ENCODE data around the gene IL1RL1. TPM values are rescaled to one million over a fixed set of nuclear protein-coding genes. Genes with fewer than 3 reads are reported as not detected.
"Not testable (repeated sequence)": the region's sequence is repeated elsewhere in the genome, so short reads cannot be mapped to it uniquely, and the experiment has no call there.

The IL1RL1 gene
- polyA plus RNA-seq, 10 donors = 0.15 to 1.0 (median 0.36) TPM

DNA sequence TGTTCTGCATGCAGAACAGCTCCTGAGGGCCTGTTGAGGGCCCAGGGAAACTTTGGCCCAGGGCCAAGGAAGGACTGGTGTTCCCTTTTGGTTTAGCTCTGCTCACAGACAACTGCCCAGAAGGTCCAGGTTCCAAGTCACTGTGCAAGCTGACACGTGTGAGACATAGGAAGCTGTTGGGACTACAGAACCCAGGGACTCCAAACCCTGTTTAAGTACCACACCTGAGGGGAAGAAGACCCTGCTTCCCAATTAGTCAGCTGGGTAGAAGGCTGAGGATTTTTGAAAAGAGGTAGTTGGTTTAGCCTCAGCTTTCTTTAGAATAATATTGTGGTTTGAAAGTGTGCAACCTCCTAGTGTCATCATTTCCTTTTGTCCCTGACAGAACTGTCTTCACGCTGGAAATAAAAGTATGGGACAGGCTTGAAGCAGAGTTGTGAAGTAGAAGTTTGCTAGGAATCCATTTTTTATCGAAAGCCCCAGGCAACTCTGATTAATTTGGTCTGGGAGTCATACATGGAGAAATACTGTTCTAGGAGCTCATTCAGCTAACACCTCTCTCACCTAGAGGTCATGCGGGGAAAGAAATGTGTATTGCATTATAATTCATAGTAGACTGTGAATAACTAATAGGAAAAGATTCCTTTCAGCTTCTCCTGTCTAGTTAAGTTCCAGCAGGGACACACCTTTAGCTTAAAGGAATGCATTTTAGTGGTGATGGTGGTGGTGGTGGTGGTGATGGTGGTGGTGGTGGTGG lies 19.9 kb upstream of the IL1RL1 start:
- DNase-seq = peak in 2 of 3 donors; percentile 10 to 30

DNA sequence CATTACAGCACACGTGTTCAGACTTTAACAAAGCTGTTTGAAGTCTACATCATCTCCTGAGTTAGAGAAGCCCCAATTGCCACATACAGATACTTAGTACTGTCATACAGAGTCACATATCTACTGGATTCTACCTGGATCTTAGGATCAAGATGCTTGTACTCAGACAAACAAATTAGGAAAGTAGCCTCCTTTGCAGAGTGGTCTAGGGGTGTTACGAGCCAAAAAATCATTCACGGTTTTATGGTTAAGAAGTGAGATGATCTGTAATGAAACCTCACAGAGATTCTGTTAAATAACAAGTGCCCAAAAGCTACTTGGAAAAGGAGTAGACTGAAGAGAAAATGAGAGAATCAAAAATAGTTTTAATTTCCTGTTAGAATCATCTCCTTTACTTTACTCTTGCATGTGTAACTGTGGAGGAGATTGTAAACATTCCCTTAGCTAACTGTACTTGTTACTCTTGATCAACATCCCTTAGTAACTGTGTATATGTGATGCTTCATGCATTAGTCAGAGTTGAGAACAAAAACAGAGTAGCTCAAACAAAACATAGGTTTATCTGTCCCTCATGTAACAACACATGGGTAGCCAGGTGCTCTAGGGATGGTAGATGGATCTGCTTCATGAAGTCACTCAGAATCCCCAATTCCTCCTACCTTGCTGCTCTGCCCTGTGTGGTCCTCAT lies 16.4 kb upstream of the IL1RL1 start:
- no peak for DNase-seq

DNA sequence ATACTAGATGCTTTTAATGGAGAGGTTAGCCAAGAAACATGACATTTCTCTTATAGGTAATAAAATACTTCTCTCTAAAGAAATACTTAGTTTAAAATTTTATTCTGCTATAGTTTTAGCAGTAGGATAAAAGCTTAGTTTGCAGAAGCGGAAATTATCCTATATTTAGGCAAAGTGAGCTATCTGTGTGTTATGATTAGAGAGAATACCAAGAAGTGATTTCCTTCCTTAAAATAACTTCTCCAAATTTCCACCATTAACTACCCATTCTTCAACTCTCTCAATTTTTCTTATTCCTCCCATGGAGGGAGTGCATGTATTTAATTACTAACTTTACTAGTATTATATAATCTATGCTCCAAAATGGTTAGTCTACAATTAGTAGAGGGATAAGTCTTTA lies 15.8 kb upstream of the IL1RL1 start:
- DNase-seq = no peak

DNA sequence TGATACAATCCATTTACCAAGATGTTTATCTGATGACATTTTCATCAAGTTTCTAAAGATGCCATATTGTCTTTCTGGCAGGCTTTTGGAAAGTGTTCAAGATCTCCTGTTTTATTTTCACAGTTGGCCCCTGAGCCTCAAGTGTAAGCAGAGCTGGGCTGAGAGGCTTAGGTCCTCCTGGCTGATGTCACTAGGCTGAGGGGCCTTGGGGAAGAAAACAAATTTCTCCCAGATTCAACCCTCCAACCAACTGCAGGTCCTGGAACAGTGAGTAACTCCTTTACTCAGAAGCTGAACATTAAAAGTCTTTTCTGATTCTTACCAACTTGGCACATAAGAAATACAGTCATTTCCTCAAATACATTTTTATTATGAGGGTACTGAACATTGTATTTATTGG lies 14.9 kb upstream of the IL1RL1 start:
- DNase-seq = no peak

DNA sequence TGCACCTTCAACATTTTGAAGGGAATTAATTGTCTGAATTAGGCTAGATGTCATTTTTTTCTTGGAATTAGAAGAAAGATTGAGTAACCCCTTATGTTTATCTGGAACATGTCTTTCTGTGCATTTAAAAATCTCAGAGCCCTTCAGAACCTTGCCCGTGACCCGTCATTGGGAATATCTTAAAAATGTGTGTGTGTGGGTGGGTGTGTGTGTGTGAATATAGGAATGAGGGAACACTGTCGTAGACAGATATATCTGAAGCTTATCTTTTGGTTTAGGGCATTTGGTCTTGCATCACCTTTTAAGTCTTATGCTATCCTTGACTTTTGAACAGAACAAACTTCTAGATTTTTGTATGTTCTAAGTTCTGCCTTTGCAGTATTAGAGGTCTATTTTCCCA lies 13.5 kb upstream of the IL1RL1 start:
- no peak for DNase-seq

DNA sequence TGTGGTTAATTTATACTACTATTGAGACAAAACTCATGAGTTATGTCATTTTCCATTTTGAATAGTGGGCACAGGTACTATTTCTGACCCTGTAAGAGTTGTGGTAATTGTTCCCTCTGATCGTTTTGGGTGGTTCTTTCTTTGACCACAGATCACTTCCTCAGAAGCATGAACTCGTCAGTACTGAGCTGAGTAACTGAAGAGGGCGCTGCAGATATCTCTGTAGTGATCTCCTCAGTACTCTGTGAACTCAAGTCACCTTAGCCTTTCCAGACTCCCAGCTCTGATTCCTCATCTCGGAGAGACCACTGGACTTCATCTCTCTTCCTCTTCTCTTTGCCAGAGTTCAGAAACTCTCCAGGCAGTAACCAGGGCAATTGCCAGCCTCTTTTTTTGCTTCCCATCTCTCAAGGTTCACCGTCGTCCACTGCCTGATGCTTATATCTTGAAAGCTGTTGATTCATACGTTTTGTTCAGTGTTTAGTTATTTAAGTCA lies 9.4 kb upstream of the IL1RL1 start:
- peak in 1 of 3 donors; percentile 8 for DNase-seq

DNA sequence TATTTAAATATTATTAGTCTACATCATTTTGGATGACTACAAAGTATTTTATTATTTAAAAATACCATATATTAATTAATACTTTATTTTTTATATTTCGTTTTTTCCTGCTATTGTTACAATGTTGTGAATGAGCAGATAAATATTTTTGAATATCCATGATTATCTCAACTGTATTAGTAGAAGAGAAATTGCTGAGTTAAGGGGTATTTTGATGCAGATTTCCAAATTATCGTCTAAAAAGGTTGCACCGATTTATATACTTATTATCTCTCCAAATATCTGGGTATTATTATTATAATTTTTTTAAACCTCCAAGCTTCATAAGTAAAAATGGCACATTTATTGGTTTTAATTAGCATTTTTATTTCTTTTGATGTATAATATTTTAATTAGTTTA lies 8.9 kb upstream of the IL1RL1 start:
- no peak for DNase-seq

DNA sequence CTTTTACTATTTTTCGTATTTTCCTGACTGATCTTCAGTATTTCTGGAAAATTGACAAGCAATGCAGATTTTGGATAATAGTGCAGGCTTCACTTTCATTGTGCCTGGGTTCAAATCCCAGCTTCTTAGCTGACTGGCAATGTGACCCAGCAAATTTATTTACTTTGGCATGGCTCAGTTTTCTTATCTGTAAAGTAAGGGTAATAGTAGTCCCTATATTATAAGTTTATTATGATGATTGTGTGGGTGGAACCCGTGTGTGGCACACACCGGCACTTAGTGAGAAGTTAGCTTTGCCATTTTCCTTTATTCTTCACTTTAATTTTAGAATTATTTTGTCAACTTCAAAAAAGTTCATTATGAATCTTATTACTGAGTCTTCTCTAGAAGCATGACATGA lies 7.8 kb upstream of the IL1RL1 start:
- DNase-seq = no peak

DNA sequence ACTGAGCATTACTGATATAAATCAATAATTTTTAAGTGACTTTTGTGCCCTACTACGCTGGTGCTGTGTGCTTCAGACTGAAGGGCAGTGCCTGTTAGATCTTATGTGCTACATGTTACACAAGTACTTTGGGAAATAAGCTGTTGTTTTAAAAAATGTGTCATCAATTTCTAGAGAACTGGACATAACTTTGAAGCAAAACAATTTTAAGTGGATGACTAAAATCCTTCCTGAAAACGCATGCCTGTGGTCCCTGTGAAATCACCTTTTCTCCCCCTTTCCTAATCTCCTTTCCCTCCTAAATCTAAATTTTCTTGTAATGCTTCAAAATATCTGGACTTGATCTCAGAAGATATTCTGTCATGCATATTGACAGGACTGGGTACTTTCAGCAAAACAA lies 7.1 kb upstream of the IL1RL1 start:
- no peak for DNase-seq

DNA sequence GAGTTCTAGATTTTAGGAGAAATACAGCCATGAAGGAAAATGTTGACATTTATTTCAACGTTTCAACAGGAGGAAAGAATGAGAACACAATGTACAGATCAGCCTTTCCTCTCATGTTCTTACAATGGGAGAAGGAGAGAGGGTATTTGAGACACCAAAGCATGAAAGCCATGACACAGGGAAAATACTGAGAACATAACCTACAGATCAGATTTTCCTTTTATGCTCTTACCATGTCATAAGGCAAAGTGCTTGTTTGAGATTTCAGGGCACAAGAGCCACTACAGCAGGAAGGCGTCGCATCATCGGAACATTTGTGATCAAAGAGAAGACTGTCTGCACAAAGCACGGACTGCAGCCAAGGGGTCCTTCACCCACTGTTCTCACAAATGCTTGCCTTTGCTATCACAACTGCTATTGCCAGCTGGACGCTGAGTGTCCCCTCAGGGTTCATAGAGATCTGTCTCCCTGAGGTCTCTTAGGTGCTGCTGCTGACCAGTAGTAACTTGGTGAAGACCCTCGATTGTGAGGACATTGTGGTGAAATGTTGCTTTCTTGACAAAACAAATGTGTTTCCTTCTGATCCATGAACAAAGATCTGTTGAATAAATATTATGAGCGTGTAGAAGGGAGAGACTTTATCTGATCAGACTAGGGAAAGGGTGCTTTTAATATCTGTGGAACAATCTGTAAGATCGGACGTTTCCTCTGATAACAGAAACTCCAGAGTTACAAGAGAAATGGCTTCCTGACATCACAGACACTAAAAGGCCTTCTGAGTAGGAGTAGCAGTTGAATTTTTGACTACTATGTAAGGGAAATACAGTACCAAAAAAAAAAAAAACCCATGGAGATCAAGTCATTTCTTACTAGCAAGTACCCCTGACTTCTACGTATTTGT lies 6.4 kb upstream of the IL1RL1 start:
- no peak for DNase-seq

DNA sequence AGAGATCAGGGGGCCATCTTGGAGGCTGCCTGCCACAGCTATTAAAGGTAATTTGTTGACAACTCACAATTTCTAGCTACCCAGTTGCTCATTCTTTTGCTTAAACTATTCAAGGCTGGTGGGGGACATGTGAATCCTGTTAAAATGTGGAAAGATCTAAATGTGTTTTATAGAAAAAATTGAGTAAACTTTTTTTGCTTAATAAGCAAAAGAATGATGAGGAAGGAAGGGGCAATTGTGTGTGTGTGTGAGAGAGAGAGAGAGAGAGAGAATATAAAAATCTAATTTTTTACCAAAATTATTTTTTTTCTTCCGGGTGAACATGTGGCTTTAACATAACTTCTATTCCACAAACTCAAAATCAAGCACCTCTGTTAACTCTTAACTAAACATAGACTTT lies 5.2 kb upstream of the IL1RL1 start:
- no peak for DNase-seq

DNA sequence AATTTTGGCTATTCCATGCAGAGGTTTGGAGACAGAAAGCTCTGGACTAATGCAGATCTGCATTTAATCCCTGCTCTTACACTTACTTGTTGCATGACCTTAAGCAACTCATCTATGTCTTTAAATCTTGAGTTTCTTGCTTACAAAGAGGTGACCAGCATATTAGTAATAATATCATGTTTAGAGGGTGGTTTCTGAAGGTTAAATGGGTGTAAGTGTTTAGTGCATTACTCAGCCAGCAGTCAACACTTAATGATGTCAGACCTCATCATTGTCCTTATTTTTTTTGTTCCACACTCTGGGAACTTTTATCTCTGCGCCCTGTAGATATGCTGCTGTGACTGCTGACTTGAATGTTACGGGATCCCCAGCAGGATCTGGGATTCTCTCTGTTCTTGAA lies 1.7 kb downstream of the IL1RL1 start:
- DNase-seq = no peak

DNA sequence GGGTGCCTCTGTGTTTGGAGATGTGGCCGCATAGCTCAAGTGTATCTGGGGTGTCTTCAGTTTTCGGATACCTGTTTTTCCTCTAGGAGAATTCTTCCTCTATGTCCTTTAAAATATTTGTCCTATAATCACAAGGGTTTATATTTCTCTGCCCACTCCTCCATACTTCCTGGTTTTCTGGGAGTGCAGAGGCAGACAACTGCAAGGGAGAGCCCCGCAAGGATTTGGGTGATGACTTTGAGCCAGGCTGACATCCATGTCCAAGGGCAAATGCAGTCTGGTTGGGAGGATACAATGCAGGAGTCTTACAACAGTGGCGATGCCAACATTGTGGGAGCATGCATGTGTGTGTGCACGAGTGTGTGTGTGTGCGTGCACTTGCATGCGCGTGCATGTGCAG lies 2.1 kb downstream of the IL1RL1 start:
- no peak for DNase-seq

DNA sequence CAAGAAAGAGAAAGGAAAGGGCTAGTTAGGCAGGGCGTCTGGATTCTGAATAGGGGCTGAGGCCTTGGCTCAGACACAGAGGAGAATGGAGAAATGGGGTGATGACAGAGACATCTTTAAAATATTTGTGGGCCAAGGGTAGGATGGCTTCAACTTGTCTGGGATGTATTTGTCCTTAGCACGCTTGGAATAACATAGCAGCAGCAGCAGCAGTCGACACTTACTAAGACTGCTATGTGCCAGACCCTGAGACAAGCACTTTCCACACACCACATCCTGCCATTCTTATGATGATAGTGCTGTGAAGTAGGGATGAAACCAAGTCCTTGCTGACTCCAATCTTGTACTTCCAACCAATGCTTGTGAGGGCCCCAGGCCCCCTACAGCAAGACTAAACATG lies 2.6 kb downstream of the IL1RL1 start:
- peak in 1 of 3 donors; percentile 24 for DNase-seq

DNA sequence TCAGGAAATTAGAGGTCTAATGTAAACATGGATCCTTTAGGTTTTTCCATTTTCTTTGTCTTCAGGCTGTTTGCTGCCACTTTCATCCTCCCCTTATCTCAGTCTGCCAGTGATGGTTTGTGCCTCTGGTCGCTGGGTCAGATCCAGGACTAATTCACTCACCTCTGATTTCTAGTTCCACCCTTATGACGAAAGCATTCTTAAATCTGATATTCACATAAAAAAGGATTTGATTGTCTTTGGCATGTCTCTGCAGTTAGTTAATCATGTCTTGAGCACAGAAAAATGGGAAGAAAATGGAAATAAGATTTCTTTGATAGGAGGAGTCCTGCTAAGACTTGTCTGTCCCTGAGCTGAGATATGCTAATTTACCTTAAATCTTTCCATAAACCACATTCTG lies 4.6 kb downstream of the IL1RL1 start:
- DNase-seq = no peak

DNA sequence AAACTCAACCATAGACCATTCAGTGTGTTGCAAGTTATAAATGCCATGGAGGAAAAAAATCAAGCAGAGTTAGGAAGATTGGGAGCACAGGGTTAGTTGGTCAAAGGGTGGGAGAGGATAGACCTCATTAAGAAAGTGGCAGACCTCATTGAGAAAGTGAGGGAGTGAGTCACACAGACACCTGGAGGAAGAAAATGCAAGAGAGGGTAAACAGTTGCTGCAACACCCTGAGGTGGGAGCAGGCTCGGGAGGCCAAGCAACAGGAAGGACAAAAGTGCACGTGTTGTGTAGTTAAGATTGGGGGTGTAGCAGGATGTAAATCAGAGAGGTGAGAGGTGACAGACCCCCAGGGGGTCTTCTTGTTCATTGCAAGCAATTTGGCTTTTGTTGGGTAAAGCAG lies 6.4 kb downstream of the IL1RL1 start:
- DNase-seq = no peak

DNA sequence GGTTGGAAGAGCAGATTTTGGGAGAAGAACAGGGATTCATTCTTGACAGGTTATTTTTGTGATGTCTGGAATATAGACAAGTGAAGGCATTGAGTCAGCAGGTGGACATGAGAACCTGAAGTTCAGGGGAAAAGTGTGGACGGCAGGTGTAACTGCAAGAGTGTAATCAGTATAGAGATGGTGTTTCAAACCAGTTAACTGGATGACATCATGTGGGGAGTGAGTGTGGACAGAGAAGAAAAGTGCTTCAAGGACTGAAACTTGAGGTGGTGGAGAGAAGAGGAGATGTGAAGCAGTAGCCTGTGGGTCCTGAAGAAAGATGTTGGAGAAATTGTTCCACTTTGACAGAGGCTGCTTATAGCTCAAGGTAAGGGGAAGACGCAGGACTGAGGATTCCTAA lies 7.1 kb downstream of the IL1RL1 start:
- no peak for DNase-seq

DNA sequence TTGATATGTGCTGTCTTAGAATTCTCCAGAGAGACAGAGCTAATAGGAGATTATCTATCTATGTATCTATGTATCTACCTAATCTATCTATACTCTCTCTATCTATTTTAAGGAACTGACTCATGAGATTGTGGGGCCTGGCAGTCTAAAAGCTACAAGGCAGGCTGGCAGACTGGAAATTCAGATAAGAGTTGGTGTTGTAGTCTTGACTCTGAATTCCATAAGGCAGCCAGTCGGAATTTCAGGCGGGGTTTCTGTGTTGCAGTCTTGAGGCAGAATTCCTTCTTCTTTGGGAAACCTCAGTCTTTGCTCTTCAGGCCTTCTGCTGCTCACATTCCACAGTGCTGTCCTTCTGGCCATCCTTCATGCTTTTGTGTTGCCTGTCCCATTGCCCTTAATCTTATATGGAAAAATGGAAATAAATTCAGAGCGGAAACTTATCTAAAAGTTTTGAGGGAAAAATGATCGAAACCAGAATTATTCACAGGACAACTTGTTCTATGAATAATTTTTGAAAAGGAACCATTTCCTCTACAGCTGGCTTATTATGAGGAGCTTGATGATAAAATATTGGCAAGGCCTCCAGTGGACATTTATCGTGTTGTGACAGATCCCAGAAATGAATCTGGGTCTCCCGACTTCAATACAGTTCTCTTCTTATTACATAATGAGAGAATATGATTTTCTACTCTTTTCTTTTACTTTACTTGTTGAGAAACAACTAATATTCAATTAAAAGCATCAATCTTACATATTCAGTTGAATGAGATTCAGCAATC lies 10.8 kb downstream of the IL1RL1 start:
- no peak for DNase-seq

DNA sequence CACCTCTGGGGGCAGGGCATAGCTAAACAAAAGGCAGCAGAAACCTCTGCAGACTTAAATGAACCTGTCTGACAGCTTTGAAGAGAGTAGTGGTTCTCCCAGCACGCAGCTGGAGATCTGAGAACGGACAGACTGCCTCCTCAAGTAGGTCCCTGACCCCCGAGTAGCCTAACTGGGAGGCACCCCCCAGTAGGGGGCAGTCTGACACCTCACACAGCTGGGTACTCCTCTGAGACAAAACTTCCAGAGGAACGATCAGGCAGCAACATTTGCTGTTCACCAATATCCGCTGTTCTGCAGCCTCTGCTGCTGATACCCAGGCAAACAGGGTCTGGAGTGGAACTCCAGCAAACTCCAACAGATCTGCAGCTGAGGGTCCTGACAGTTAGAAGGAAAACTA lies 13.6 kb downstream of the IL1RL1 start:
- DNase-seq = not testable (repeated sequence)

DNA sequence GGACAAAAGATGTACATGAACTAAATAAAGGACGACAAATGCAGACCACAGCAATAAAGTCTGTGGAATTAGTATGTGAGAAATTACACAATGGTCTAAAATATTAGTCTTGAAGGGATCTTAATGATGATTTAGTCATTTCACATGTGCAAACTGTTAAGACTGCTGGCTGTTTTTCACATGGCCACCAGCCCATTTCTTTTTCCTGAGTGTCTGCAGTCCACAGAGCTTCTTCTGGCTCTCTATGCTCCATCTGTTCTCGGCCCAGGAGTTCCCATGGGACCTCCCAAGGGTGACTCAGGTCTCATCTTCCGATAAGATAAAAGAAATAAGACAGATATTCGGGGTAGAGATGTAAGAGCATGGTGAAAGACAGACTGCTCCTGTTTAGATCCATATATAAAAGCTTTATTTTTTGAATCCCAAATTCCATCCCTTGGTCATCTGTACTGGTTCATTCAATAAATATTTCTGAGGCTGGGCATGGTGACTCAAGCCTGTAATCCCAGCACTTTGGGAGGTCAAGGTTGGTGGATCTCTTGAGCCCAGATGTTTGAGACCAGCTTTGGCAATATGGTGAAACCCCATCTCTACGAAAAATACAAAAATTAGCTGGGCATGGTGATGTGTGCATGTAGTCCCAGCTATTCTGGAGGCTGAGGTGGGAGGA lies 20.1 kb downstream of the IL1RL1 start:
- DNase-seq = no peak

DNA sequence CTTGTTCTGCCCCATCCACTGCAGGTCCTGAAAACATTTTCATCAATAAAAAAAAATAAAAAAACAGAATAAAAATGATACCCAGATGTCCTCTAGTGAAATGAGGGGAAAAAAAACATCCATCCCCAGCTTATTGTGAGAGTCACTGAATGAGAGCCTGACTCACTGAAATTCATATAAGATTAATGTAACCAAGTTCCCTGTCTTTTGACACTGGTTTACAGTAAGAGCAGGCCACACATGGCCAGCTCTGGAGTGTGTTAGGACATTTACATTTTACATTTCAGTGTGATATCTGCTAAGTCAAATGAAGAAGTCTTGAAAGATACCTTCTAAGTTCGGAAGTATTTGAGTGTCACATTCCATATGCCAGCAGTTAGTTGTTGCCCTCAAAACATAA lies 23.1 kb downstream of the IL1RL1 start:
- DNase-seq = no peak

Data from muscle of back (tissue), 11 donors.